GM19351 (cell line): ENCODE results near the gene MYO5A.
A peak's percentile ranks its signal among the peaks of the same experiment; 100 is the strongest.
"Not testable (repeated sequence)": the region's sequence is repeated elsewhere in the genome, so short reads cannot be mapped to it uniquely, and the experiment has no call there.

Experiments
- ATAC-seq: cut with Tn5 transposase; IDR thresholded peaks from one replicate; pipeline ENCODE4 v1.9.1; 2021; ENCODE audit warnings: mild to moderate bottlenecking, moderate library complexity; ENCODE audit not compliant: unreplicated experiment

The MYO5A gene

GRCh38 chr15:52509500-52510245, 19.0 kb downstream of the MYO5A start:
- no peak for ATAC-seq

GRCh38 chr15:52506549-52506948, 22.1 kb downstream of the MYO5A start:
- ATAC-seq: no peak

GRCh38 chr15:52505151-52505550, 23.5 kb downstream of the MYO5A start:
- no peak for ATAC-seq

DNA sequence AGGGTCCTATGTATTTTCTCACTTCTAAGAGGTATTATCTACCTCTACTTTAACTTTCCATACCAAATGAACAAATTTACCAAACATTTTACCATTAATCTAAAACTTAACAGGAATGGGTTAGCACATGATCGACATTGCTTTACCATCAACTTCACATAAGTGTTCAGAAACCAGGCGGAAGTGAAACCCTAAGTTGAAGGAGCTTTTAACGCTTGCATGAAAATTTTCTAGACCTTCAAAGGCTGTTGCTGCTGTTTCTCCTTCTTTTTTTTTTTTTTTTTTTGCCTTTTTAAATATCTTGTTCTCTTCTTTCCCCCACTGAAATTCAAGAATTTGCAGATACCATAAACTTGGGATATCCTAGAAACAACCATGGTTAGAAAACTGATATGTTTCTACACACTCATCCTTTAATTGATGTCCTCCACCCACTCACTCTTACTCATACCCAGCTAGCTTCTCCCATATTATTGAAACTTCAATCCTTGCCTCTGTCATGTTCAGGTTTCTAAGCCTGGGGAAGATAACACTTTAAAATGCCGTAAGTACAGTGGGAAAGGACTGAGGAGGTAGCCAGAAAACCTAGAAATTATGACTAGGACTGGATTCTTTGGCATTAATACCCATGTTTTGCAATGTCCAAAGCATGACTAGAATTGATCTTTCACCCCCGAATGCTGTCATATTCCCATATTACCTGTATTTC, 24.7 kb downstream of the MYO5A start:
- ATAC-seq: peak; percentile 93

DNA sequence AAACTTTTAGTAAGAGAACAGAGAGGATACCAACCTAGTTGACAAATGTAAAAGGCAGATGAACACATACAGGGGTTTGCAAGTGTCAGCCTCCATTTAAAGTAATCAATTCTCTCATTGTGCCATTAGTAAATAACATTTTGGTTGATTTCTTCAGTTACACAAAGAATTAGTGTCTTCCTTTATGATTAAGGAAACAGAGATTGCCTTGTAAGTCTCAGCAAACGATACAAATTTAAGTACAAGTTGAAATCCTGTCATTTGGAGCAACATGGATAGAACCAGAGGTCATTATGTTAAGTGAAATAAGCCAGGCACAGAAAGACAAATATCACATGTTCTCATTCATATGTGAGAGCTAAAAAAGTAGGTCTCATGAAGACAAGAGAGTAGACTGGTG, 26.1 kb downstream of the MYO5A start:
- no peak for ATAC-seq

- ATAC-seq: no peak
Observed at GRCh38 chr15:52499506-52499905, 29.2 kb downstream of the MYO5A start.

- no peak for ATAC-seq
Observed at GRCh38 chr15:52498706-52499105, 30.0 kb downstream of the MYO5A start.

GRCh38 chr15:52496776-52497470, 31.8 kb downstream of the MYO5A start:
- no peak for ATAC-seq

GRCh38 chr15:52496175-52496574, 32.5 kb downstream of the MYO5A start:
- ATAC-seq: no peak

GRCh38 chr15:52495125-52495524, 33.6 kb downstream of the MYO5A start:
- ATAC-seq: no peak

DNA sequence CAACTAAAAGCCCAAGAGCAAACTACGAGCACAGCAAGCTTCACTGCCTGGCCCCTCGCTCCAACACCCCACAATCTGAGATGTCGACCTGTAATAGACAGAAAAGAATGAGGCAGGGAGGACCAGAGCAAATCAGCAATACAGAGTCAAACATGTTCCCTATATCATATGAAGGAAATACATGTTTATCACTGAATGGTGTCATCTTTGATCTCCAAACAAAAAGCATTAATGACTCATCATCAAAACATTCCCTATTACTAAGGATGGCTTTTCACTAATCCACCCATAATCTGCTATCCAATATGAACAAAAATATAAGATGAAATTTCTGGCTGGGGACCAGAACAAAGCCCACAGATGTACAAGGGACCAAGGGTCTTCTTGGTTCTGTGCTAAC, 34.7 kb downstream of the MYO5A start:
- no peak for ATAC-seq

DNA sequence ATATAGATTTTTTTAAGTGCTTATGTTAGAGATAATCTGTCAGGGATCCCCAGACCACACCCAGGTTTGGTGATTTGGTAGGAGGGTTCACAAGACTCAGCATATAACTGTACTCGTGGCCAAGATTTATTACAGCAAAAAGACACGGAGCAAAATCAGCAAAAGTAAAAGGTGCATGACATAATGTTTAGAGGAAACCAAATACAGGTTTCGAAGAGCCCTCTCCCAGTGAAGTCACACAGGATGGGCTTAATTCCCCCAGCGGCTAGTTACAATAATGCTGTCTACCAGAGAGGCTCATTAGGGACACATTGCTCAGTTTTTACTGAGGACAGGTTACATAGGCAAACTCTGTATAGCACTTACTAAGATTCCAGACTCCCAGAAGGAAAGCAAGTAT, 36.5 kb downstream of the MYO5A start:
- ATAC-seq: no peak

DNA sequence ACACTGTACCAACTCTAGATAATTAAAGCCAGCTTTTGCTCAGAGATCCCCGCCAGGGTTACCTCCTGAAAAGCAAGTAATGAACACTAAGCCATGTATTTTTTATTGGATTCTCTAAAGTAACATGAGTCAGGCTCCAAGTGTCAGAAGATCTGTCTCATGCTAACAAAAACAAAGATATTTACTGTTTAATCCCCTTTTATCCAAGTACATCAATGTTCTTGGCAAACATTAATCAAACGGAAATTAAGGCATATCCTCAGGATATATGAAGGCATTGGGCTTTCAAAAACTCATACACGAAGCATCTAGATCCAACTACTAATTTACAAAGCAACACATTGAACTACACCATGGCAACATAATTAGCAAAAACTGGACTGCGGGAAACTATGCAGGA, 37.2 kb downstream of the MYO5A start:
- no peak for ATAC-seq

DNA sequence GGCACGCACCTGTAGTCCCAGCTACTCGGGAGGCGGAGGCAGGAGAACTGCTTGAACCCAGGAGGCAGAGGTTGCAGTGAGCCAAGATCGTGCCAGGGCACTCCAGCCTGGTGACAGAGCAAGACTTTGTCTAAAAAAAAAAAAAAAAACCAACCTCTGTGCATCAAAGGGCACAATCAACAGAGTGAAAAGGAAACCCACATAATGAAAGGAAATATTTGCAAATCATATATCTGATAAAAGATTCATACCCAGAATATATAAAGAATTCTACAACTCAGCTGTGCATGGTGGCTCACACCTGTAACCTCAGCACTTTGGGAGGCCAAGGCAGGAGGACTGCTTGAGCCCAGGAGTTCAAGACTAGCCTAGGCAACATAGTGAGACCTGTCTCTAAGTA, 39.2 kb downstream of the MYO5A start:
- ATAC-seq: not testable (repeated sequence)

DNA sequence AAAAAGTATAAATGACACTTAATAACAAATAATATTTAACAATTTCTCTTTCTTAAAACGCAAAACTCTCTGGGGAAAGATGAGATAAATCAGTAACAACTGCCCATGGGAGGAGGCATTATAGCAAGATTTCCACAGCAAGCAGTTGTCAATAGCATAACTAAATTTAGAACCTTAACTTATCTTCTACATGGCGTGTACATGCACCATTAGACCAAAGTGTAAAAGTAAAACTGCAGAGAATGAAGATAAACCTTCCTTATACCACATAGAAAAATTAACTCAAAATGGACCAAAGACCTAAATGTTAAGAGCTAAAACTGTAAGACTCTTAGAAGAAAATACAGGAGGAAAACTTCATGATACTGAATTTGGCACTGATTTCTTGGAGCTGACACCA, 39.9 kb downstream of the MYO5A start:
- no peak for ATAC-seq

- ATAC-seq: no peak
Observed at GRCh38 chr15:52486003-52486996, 42.4 kb downstream of the MYO5A start.

GRCh38 chr15:52485290-52485689, 43.4 kb downstream of the MYO5A start:
- ATAC-seq: no peak

DNA sequence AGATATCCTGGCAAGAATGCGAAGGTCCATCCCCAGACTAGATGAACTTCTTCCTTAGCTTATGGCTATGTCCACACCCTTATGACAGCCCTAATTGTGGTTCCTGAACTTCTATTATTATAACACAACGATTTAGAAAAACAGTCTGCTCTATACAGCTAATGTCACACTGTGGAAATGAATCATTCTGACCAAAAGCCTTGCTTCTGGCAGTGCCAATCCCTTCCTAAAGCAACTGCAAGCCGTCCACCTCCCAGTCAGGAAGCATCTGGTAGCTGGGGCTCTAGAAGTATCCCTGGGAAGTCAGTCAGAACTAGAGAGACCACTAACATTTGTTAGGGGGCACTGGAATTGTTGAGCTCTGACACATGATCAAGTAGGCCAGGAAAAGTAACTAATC, 45.0 kb downstream of the MYO5A start:
- ATAC-seq: no peak

GRCh38 chr15:52481915-52482314, 46.8 kb downstream of the MYO5A start:
- peak; percentile 99 for ATAC-seq

DNA sequence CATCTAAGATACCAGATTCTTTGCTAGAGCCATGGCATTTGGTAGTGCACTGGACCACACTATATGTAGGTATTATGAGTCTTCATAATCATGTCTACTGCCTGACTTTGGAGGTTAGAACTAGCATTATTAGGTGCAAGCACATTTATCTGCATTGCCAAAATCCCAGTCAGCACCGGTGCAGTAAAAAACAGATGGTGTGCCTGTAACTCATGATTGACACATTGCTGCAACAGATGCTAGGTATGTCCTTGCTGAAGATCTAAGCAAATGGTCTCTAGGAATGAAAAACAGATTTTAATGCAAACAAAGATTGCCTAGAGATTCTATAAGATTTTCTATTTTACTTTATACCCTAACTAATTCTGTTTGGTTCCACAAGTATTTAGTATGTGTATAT, 47.7 kb downstream of the MYO5A start:
- ATAC-seq: no peak

DNA sequence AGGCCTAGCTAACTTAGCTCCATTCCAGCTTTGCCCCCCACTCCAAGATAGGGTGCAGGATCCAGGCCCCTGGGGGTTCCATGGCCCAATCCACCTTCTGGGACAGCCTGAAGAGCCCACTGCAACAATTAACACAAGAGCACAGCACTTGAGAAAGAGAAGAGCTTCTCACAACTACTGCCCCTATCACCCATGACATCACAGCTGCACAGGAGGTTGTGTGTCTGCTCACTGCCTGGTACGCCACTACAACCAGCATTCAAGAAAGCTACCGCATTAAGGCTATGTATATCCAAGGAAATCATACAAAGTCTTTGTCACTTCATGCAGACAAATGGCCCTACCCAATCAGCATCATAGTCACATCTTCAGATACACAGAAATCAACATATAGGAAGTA, 62.0 kb downstream of the MYO5A start:
- no peak for ATAC-seq
